DMS153 (cell line): ENCODE measurements around the gene WDR7.

Experiments
- DNase-seq: peaks from one replicate; lab custom pipeline; 2025; lab: John Stamatoyannopoulos, UW

Gene WDR7

GRCh38 chr18:56804395-56804794 is 153.2 kb downstream of the WDR7 start:
- no peak for DNase-seq

DNA sequence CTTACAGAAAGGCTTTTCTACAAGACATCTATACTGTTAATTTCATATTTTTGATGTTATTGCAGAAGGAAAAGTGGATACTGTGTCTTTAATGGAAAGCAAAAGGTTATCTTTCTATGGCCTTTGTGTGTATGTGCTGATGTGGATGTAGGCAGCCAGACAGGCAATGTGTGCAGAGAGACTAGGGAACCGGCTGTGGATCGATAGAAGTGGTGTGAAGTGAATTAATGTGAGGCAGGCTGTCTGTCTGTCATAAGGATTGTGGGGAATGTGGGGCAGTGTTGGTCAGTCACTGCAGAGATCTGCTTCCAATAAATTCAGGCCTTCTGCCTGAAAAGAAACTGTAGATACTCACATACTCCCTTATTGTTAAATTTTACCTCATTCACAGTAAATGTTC is 156.7 kb downstream of the WDR7 start:
- DNase-seq, result no peak

GRCh38 chr18:56812674-56813073 is 161.5 kb downstream of the WDR7 start:
- DNase-seq, result no peak

DNA sequence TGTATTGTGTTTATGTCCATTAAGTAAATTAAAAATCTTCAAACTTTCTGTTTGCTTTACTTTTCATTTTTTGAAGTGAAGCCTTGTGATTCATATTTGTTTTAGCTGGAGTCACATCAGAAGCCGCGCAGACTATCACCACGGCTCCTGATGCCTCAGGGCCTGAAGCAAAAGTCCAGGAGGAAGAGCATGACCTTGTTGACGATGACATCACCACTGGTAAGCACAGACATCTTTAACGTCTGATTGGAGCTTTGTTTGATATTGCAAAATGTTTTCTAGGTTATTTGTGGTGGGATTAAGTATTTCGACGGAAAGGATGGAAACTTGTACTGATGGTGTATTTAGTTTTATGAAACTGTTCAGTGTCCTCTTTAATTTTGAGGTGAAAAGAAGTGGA is 164.8 kb downstream of the WDR7 start:
- no peak for DNase-seq

DNA sequence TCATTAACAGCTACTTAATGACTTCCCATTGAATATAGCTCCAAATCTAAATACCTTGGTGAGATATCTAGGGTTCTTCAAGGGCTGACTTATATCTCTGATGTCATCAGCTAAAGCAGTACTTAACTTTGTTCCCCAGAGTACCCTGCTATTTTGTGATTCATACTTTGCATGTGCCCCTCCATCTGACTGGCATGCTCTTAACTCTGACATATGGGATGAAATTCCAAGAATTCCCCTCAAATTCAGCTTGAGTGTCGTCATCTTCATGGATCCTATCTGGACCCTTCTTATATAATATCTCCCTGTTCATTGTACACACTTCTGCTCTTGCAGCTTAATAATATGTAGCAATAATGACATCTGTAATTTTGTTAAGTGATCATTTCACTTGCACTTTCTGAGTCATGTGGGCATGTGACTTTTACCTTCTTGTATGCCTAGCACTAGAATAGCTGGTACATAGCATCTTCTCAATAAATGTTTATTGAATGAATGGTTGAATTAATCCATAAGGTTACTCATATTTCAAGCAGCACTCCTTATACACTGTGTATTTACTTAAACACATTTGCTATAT is 172.9 kb downstream of the WDR7 start:
- DNase-seq, result no peak

- no peak for DNase-seq
Observed at GRCh38 chr18:56825321-56825720, 174.2 kb downstream of the WDR7 start.

GRCh38 chr18:56825878-56826277 is 174.7 kb downstream of the WDR7 start:
- no peak for DNase-seq

DNA sequence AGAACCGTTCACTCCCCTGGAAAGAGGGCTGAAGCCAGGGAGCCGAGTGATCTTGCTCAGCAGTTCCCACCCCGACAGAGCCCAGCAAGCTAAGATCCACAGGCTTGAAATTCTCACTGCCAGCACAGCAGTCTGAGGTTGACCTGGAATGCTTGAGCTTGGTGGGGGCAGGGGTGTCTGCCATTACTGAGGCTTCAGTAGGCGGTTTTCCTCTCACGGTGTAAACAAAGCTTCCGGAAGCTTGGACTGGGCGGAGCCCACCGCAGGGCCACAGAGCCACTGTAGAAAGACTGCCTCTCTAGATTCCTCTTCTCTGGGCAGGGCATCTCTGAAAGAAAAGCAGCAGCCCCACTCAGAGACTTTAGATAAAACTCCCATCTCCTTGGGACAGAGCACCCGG is 180.8 kb downstream of the WDR7 start:
- no peak for DNase-seq

- no peak for DNase-seq
Observed at GRCh38 chr18:56835331-56835730, 184.2 kb downstream of the WDR7 start.

DNA sequence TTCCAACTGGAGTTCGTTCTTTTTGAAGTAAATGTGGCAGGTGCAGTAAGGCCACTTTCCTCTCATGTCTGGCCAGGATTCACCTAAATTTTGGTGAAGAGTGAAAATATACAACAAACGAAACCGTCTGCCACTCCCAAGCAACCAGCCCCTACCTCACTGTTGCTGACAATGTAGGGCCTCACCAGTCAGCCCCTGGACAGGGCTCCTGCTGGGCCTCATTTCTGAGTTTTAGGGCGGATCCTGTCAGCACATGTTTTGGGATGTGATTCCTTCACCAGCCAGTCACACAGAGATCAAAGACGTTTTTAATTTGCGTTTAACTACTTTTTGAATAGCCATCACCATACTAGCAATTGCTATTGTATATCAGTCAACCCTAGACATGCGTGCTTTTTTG is 185.0 kb downstream of the WDR7 start:
- DNase-seq, result no peak

DNA sequence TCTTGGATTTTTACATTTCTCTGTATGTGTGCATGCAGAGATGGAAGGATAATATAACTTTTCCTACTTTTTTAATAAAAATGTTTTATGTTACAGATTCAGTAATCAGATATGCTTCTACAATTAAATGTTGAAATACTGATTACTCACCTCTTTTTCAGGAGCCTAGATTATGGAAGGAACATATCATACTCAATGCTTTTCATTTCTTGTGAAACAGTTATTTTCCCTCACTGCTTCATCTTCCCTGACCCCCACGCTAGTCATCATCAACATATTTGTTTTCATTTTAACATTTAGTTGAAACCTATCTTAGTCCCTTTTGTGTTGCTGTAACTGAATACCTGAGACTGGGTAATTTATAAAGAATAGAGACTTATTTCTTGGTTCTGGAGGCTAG is 190.7 kb downstream of the WDR7 start:
- no peak for DNase-seq

DNA sequence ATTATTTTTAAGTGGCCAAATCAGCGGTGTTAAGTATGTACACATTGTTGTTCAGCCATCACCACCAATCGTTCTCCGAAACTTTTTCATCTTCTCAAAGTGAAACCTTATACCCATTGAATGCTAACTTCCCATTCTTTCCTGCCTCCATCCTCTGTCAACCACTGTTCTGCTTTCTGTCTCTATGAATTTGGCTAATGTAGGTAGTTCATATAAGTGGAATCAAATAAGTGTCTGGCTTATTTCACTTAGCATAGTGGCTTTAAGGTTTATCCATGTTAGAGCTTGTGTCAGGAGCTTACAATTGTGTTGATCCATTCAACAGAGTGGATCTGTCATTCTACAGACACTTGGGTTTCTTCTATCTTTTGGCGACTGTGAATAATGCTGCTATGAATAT is 192.1 kb downstream of the WDR7 start:
- DNase-seq, result no peak

- DNase-seq, result no peak
Observed at GRCh38 chr18:56844556-56844955, 193.4 kb downstream of the WDR7 start.

DNA sequence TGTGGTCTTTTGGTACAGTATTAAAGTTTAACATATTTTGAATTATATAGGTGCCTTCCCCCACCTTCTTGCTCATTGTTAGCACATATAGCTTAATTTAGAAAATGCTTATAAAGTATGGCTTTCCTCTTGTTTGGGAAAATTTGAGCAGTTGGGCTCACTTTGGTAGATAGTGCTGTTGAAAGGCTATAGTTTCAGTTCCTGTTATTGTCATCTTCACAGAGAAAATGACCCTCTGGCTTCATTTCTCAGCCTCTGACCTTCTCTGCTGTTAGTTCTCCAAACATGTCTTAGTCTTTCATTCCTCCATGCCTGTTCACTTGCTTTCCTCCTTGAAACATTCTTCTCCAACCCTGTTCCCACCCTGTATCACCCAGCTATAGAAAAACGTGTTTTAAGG is 200.6 kb downstream of the WDR7 start:
- no peak for DNase-seq

- peak; percentile 7 for DNase-seq
Observed at GRCh38 chr18:56853961-56854360, 202.8 kb downstream of the WDR7 start.

GRCh38 chr18:56861244-56861643 is 210.1 kb downstream of the WDR7 start:
- DNase-seq, result peak; percentile 59

GRCh38 chr18:56869189-56869777 is 218.1 kb downstream of the WDR7 start:
- DNase-seq, result peak; percentile 59

DNA sequence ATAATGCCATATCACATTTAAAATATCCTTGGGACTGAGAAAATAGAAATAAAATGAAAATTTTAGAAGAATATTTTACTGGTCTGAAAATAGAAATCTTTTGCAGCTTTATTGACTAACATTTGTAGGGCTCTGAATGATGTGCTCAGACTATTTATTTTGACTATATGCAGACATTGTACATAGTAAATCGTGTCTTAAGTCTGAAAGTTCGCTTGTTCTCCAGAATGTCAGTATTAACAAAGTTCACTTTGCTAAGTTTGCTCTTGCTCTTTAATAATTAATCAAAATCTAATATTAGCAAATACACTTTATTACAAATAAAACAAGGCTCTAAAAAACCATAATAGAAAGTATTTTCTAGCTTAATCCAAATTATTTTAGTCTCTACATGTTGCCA is 219.8 kb downstream of the WDR7 start:
- no peak for DNase-seq

- DNase-seq, result no peak
Observed at GRCh38 chr18:56872140-56872539, 221.0 kb downstream of the WDR7 start.

- peak; percentile 32 for DNase-seq
Observed at GRCh38 chr18:56873441-56874140, 222.4 kb downstream of the WDR7 start.

GRCh38 chr18:56878711-56879110 is 227.6 kb downstream of the WDR7 start:
- no peak for DNase-seq

DNA sequence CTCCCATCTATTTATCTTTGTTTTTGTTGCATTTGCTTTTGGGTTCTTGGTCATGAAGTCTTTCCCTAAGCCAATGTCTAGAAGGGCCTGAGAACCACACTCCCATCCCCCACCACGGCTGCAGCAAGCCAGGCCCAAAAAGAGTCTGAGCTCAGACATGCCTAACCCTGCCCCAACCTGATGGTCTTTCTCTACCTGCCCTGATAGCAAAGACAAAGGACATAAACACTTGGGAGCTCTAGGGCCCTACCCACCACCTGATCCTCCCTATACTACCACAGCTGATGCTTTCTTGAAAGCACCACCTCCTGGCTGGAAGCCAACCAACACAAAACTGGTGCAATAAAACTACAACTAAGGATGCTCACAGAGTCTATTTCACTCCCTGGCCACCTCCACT is 233.4 kb downstream of the WDR7 start:
- DNase-seq, result peak; percentile 3

GRCh38 chr18:56888978-56889377 is 237.8 kb downstream of the WDR7 start:
- no peak for DNase-seq

GRCh38 chr18:56889621-56890020 is 238.5 kb downstream of the WDR7 start:
- no peak for DNase-seq
